ENCODE measurements around the gene U2AF1L4. TPM values are rescaled to one million over a fixed set of nuclear protein-coding genes. Genes with fewer than 3 reads are reported as not detected.

U2AF1L4 gene
- total and polyA plus RNA-seq, 10 of the 15 experiments (the other 5 are each of a cell fraction or from before 2014, with no cell fraction given), result 7.9 to 21.6 (median 15.1) TPM

DNA sequence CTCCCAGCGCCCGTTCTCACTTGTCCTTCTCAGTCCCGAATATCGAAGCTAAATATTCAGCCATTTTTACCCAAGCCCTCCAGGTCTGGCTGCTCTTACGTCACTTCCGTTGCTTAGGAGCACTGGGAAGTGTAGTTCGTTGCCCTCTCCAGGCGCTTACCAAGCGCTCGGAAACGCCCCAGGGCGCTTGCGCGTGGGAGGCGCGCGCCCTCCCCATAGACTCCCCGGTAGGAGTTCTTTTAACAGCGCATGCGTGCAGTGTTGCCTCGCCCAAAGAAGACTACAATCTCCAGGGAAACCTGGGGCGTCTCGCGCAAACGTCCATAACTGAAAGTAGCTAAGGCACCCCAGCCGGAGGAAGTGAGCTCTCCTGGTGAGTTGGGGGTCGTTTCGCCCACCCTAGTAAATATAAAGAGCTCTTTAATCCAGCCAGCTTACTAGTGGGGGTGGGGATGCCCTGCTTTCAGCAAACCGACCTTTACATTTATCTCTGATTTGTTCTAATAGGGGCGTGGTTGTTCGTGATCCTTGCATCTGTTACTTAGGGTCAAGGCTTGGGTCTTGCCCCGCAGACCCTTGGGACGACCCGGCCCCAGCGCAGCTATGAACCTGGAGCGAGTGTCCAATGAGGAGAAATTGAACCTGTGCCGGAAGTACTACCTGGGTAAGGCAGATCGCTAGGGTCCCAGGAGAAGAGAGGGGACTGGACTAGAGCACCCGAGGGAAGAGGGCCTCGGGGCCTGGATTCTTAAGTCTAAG lies at the start of gene U2AF1L4, which contains the start of gene PSENEN (continued):
- TF ChIP-seq CEBPB (IDR thresholded peaks at IDR 0.05; ENCODE audit: borderline replicate concordance in 1 of 2, low read depth in 2 of 2, low read length in 2 of 2), result no peak
- no peak for TF ChIP-seq RELA (IDR thresholded peaks at IDR 0.05; ENCODE audit: borderline replicate concordance, partially characterized antibody)
- peak; percentile 47; the same call in 1 of the 2 replicates for TF ChIP-seq POLR2AphosphoS5 (IDR thresholded peaks at IDR 0.05; ENCODE audit: low read length)
- TF ChIP-seq, protein P1, sequence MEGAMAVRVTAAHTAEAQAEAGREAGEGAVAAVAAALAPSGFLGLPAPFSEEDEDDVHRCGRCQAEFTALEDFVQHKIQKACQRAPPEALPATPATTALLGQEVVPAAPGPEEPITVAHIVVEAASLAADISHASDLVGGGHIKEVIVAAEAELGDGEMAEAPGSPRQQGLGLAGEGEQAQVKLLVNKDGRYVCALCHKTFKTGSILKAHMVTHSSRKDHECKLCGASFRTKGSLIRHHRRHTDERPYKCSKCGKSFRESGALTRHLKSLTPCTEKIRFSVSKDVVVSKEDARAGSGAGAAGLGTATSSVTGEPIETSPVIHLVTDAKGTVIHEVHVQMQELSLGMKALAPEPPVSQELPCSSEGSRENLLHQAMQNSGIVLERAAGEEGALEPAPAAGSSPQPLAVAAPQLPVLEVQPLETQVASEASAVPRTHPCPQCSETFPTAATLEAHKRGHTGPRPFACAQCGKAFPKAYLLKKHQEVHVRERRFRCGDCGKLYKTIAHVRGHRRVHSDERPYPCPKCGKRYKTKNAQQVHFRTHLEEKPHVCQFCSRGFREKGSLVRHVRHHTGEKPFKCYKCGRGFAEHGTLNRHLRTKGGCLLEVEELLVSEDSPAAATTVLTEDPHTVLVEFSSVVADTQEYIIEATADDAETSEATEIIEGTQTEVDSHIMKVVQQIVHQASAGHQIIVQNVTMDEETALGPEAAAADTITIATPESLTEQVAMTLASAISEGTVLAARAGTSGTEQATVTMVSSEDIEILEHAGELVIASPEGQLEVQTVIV (IDR thresholded peaks at IDR 0.05; ENCODE audit: borderline replicate concordance, partially characterized antibody), result no peak
- no peak for TF ChIP-seq BCL11A (IDR thresholded peaks at IDR 0.05; ENCODE audit: low read depth, low read length)
- TF ChIP-seq FOXM1 (IDR thresholded peaks at IDR 0.05; ENCODE audit: low read depth, low read length), result no peak
- TF ChIP-seq, protein P2, sequence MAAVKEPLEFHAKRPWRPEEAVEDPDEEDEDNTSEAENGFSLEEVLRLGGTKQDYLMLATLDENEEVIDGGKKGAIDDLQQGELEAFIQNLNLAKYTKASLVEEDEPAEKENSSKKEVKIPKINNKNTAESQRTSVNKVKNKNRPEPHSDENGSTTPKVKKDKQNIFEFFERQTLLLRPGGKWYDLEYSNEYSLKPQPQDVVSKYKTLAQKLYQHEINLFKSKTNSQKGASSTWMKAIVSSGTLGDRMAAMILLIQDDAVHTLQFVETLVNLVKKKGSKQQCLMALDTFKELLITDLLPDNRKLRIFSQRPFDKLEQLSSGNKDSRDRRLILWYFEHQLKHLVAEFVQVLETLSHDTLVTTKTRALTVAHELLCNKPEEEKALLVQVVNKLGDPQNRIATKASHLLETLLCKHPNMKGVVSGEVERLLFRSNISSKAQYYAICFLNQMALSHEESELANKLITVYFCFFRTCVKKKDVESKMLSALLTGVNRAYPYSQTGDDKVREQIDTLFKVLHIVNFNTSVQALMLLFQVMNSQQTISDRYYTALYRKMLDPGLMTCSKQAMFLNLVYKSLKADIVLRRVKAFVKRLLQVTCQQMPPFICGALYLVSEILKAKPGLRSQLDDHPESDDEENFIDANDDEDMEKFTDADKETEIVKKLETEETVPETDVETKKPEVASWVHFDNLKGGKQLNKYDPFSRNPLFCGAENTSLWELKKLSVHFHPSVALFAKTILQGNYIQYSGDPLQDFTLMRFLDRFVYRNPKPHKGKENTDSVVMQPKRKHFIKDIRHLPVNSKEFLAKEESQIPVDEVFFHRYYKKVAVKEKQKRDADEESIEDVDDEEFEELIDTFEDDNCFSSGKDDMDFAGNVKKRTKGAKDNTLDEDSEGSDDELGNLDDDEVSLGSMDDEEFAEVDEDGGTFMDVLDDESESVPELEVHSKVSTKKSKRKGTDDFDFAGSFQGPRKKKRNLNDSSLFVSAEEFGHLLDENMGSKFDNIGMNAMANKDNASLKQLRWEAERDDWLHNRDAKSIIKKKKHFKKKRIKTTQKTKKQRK (IDR thresholded peaks at IDR 0.05; ENCODE audit: low read depth, low read length), result no peak
- peak; percentile 56; the same call in 1 of the 2 replicates for TF ChIP-seq STAT1 (conservative IDR thresholded peaks at IDR 0.05)
- no peak for TF ChIP-seq RAD21 (IDR thresholded peaks at IDR 0.05; ENCODE audit: insufficient read depth, low read depth, low read length)
- TF ChIP-seq NFIC (IDR thresholded peaks at IDR 0.05; ENCODE audit: low read depth, low read length), result no peak
- TF ChIP-seq IRF4 (IDR thresholded peaks at IDR 0.05; ENCODE audit: low read depth, low read length), result no peak
- TF ChIP-seq NRF1 (conservative IDR thresholded peaks at IDR 0.05; ENCODE audit: low read depth, low read length), result peak; percentile 96
- TF ChIP-seq ZNF384 (IDR thresholded peaks at IDR 0.05; ENCODE audit: borderline replicate concordance, low read depth, low read length), result no peak
- TF ChIP-seq NR2C2 (IDR thresholded peaks at IDR 0.05; ENCODE audit: borderline replicate concordance, control insufficient read depth, insufficient read length, low read depth), result no peak
- TF ChIP-seq CREB1 (IDR thresholded peaks at IDR 0.05; ENCODE audit: low read depth), result peak; percentile 94
- TF ChIP-seq EGR1 (IDR thresholded peaks at IDR 0.05; ENCODE audit: borderline replicate concordance in 1 of 2, low read depth in 2 of 2, low read length in 2 of 2), result peak in 1 of 2 experiments; percentile 65; a peak in 2 of 3 replicates
- TF ChIP-seq YY1 (IDR thresholded peaks at IDR 0.05; ENCODE audit: low read depth, low read length), result peak; percentile 94
- TF ChIP-seq CHD1 (IDR thresholded peaks at IDR 0.05; ENCODE audit: low read depth, low read length), result no peak
- TF ChIP-seq RBBP5 (conservative IDR thresholded peaks at IDR 0.05), result no peak
- TF ChIP-seq, protein P3, sequence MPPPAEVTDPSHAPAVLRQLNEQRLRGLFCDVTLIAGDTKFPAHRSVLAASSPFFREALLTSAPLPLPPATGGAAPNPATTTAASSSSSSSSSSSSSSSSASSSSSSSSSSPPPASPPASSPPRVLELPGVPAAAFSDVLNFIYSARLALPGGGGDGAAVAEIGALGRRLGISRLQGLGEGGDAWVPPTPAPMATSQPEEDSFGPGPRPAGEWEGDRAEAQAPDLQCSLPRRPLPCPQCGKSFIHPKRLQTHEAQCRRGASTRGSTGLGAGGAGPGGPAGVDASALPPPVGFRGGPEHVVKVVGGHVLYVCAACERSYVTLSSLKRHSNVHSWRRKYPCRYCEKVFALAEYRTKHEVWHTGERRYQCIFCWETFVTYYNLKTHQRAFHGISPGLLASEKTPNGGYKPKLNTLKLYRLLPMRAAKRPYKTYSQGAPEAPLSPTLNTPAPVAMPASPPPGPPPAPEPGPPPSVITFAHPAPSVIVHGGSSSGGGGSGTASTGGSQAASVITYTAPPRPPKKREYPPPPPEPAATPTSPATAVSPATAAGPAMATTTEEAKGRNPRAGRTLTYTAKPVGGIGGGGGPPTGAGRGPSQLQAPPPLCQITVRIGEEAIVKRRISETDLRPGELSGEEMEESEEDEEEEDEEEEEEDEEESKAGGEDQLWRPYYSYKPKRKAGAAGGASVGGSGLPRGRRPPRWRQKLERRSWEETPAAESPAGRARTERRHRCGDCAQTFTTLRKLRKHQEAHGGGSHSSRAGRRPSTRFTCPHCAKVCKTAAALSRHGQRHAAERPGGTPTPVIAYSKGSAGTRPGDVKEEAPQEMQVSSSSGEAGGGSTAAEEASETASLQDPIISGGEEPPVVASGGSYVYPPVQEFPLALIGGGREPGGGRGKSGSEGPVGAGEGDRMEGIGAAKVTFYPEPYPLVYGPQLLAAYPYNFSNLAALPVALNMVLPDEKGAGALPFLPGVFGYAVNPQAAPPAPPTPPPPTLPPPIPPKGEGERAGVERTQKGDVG (CRISPR knock-in tag; IDR thresholded peaks at IDR 0.05), result no peak
- TF ChIP-seq ZSCAN29 (IDR thresholded peaks at IDR 0.05), result no peak

All from GM12878 (cell line).